GM19468 (cell line): ENCODE measurements around the gene RNF150.

ENCODE experiments used
- ATAC-seq: cut with Tn5 transposase; IDR thresholded peaks from one replicate; pipeline ENCODE4 v1.9.1; 2021; ENCODE audit warnings: mild to moderate bottlenecking, moderate library complexity, moderate number of reproducible peaks; ENCODE audit not compliant: unreplicated experiment; ENCODE audit errors: extremely low read depth

Gene RNF150

DNA sequence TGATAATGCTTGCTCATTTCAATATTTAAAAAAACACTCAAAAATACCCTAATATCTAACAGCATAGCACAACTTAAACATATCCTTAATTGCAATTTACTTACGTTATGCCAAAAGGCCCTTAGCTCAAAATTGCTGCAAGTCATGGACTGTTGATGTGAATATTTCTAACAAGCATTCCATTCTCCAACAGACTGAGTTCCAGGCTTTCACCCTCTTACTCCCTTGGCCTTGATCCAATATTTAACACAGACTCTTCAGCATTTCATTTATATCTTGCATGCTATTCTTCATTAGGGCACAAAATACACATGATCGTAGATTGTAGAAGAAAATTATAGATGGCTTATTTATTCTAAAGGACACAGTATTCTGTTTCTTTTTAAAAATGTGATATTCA, 96.5 kb downstream of the RNF150 start:
- no peak for ATAC-seq

DNA sequence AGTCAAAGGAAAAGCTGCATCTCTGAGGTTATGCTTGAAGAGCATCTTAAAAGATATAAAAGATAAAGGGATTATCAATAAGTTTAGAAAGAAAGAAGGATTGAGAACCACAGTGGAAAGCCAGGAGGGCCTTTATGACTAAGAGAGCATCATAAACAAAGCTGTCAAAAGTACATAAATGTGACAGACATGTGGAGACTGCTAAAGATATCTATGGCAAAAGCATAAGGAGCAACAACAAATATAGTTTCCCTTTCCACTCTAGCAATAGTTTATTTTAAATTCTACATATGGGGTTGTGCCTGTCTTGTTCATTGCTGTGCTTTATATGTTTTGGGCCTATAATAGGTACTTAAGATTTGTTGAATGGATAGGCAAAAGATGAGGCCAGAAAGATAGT, 97.3 kb downstream of the RNF150 start:
- ATAC-seq: no peak

DNA sequence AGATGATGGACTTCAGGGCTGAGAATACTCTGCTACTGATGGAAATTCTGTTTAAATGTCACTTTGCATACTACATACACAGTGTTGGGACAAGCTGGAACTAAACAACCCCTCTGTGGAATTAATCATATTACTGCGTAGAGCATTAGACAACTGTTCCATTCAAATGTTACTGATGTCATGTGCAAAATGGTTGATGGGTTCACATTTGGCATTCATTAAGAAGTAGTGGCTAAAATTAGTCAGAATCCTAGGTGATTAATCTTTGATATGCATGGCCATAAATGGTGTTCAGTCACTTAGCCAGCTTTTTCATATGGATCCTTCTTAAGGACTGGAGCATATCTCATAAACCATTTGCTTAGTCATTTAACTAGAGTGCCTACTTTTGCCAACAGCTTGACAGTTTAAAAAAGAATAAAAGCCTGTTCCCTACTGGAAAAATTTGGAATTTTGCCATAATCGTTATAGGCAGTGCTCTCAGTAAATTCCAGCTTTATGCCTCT, 105.2 kb downstream of the RNF150 start:
- ATAC-seq: no peak

DNA sequence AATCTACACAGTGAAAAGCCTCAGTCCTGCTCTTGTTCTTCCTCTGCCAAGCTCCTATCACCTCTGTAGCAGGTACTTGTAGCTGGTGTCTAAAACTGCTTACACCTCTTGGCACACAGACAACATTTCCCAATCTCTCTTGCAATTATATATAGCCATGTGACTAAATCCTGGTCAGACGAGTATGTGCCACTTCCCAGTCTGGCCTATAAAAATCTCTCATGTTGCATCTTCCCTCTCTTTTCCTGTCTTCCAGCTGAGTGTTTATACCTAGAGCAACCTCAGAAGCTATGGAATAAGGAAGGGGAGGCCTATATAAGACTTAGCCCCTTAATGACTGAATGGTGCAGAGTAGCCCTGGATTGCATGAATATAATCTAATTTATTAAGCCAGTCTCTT, 105.8 kb downstream of the RNF150 start:
- ATAC-seq: no peak

DNA sequence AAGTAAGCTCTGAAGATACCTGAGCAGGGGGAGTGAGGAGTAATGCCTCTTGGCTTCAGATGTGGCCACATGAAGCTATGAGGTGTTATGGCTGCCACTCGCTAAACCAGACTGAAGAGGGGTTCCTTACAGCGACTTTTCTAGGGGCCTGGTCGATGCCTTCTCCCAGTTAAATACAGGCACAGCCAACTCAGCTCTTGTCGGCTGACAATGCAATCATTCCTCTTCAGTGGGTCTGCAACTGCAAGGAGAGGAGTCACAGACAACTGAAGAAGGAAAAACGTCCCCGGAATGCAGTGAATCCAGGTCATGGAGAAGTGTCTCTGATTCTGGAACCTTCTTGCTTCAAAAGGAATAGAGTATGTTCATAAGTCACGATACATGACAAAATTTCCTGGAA, 106.4 kb downstream of the RNF150 start:
- no peak for ATAC-seq

DNA sequence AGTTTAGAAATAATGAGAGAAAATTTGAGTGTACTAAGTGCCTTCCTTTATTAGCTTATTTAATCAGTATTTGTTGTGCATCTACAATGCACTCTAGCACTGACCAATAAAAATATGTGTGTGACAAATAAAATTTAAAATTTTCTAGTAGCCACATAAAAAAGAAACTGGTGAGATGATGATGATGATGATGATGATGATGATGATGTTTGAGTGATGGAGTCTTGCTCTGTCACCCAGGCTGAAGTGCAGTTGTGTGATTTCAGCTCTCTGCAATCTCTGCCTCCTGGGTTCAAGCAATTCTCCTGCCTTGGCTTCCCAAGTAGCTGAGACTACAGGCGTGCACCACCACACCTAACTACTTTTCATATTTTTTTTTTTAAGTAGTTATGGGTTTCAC, 110.2 kb downstream of the RNF150 start:
- ATAC-seq: no peak

DNA sequence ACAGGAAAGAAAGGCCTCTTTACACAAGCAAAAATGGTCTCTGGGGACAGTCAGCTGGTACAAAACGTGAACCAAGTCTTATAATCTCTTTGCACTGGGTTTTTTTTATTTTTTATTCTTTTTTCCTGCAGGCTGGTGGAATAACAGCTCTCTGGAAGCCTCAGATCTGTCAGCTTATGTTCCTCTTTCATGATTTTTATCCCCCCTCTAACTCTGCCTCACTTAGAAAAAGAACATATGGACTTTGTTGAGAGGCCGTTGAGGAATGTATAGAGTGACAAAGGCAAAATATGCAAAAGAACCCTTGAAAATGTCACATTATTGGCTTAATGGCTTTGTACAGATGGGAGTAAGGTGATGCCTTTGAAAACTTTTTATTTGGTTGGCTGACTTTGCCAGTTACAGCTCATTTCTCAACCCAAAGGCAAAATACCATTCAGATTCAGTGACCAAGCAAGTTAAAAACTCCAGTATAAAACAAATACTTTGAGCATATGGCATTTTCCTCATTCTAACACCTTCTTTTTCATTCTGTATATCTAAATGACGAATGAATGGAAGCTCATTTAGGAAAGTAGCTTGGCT, 111.1 kb downstream of the RNF150 start:
- ATAC-seq: no peak

DNA sequence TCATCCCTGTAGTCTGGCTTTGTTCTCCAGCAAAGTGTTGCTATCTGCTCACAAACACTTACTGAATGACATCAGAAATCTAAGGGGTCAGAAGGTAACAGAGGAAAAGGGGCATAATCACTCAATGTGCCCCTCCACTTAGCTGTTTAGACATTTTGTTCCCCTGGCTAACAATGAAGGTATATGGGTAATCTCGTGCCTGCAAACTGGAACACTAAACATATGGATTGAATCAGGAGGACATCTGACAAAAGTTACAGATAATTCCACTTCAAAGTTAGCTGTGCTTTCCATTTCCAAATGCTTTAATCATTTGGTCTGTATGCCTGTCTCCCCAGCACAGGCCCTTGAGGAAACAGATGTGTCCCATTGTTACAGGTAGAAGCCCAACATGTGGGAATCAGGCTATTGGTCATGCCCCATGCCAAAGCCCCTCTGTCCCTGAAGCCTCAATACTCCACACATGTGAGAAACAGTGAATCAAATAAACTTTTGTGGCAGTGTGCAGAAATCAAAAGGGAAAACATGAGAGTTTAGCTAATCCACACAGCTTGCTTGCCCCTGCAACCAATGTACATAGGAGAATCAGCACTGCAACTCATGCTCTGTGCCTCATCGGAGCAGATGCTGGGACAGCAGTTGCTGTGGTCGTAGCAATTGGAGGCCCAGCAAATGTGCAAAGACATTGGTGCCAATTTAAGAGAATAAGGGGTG, 111.7 kb downstream of the RNF150 start:
- ATAC-seq: no peak

DNA sequence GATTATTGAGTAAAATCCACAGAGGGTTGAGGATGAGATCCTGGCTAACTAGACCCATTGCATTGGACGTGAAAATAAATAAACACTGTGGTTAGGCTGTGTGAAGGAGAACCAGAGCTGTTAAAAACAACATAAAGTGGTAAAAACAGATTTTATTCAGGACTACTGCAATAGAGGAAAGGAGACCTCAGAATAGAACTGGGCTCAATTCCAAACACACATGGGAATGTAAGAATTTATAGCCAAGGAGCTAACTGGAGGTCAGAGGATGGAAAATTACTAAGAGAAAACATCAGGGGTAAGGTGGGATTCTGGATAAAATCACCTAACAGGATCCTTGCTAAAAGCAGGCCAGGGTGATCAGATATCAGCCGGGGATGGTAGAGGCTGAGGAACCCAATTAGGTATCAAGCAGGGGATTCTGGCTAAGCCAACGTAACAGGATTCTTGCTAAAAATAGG, 112.4 kb downstream of the RNF150 start:
- no peak for ATAC-seq

DNA sequence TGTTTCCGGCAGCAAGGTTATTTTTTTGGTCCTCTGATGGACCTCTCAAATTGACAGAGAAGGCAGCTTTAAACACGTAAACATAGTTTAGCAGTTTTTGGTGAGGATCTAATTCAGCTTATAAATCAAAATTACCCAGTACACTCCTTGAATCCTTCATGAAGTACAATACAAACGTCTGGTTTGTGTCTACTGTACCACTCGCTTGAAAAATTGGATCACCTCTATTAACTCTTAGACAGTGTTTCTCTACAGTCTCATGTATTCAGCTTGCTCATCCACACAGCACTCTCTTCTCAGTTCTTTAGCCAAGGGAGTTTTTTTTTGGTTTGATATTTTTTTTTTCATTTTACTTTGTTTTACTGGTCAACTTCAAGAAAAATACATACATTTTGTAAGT, 113.5 kb downstream of the RNF150 start:
- ATAC-seq: no peak

DNA sequence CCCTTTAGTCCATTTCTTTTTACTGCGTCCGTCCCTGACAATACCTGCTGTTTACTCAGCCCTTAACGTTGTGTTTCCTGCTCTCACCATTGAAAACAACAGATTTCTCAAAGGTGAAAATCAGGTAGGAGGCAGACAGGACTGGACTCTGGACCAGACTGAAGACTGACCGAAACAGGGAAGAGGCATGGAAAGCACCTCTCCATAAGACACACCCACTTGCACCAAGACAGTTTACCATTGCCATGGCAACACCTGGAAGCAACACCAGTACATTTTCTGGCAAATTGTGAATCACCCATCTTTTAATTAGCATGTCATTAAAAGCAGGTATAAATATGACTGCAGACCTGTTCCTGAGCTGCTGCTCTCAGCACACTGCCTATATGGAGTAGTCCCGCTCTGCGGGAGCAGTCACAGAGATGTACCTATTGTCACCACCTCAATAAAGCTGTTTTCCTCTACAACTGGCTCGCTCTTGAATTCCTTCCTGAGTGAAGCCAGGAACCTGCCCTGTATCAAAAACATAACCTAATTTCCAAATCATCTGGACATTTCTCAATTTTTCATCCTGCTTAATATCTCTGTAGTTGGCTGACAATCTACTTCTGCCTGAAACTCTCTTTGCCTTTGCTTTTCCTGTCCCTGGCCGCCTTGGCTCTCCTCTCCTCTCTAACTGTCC, 117.0 kb downstream of the RNF150 start:
- no peak for ATAC-seq

DNA sequence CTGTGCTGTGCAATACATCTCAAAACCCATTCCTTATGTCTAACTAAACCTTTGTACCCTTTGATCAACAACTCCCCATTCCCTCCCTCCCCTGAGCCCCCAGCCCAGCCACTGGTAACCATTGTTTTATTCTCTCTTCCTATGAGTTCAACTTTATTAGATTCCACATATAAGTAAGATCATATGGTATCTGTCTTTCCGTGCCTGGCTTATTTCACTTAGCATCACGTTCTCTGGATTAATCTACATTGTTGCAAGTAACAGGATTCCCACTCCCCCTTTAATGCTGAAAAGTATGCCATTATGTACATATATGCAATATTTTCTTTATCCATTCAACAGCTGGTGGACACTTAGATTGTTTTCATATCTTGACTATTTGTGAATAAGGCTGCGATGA, 119.4 kb downstream of the RNF150 start:
- no peak for ATAC-seq

DNA sequence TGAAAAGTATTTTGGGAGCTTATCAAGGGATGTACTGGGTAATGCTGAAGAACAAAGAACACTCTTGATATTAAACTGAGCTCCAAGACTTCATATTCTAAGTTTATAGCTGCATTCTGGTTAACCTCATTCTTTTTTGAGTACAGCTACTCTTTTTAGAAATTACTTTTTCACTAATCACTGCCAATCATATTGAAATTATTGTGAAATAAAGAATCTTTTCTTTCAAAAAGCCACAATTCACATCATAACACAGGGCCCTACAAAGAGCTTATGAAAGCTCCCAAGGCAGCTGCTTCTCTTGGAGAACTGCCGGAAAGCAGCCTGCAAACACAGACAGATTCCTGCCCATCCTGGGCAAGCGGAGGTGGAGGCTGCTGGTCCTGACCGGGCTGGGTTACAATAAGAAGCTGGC, 121.4 kb downstream of the RNF150 start:
- ATAC-seq: no peak

DNA sequence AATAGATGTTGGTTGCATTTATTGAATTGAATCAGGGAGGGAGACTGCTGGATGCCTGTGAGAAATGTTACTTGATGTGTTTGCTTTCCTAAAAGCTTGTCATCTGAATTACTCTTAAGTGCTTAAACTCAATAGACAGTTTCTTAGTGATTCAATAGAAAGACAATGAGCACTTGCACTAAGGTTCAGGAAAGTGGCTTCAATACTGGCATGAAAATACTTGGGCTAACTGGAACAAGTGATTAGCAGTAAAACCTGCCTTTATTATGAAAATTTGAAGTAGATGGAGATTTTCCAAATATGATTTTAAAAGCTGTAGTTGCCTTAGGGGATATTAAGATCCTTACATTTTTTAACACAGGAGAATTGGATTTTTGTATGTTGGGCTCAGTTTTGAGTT, 123.3 kb downstream of the RNF150 start:
- ATAC-seq: no peak

DNA sequence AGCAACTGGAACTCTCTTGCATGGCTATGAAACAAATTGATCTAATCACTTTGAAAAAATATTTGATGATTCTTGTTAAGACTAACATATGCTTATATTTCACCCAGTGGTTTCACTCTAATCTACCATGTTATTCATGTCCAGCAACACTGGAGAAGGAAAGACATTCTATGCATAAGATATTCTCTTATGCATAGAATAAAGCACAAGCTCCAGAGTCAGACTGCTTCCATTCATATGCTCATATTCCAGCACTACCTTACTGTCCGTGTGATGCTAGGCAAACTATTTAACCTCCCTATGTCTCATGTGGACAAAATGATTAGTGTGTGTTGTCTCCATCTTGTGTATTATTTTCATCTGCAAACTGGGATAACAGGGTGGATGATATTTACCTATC, 124.1 kb downstream of the RNF150 start:
- no peak for ATAC-seq

DNA sequence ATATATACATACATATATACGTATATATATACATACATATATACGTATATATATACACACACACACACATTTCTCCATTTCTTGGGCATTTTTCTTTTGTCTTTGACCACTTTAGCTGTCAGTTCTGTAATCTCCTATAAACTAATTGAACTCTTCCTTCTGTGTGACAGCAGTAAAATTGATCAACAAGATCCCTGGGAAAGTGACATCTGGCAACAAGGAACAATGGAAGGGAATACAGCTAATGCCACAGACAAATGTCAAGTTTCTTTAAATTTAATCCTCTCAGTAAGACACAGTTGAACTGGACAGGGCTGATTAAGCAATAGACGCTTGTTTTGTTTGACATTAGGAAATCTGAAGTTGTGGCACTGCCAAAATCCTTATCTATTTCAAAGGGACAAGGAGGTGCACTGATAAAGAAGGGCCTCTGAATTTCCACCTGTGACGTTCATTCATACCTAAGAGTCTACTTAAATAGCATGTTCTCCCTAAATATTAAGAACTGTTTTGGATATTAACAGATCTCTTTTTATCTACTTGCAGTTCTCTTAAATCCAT, 126.9 kb downstream of the RNF150 start:
- no peak for ATAC-seq

DNA sequence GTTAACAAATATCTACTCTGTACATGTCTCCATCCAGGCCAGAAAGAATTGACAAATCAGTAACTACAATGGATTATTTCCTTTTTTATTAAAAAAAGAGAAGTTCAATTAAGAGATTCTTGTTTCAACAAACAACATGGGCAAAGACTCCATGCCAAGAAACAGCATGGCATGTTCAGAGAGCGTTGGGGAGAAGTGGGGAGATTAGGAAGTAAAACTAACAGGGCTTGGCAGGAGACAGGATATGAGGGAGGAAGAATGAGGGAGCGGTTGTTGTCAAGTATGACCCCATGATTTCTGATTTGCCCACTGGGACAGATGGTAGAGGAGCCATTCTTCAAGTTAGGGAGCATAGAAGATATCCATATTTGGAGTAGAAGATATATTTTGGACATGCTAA, 128.4 kb downstream of the RNF150 start:
- ATAC-seq: no peak

DNA sequence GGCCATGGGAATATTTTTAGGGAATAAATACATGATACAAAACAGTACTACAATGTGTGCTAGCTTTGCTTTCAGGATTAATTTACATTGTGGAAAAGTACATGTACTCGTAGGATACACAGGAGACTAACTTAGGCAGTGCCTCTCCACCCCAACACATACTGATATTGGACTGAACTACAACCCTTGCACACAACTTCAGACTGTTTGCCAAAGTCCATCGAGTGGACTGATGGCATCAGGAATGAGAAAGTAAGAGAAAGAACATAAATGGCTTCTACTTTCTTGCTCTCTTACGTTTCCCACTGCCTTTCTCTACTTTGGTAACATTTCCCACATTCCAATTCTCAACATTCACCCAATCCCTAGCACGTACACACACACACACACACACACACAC, 130.1 kb downstream of the RNF150 start:
- ATAC-seq: no peak

DNA sequence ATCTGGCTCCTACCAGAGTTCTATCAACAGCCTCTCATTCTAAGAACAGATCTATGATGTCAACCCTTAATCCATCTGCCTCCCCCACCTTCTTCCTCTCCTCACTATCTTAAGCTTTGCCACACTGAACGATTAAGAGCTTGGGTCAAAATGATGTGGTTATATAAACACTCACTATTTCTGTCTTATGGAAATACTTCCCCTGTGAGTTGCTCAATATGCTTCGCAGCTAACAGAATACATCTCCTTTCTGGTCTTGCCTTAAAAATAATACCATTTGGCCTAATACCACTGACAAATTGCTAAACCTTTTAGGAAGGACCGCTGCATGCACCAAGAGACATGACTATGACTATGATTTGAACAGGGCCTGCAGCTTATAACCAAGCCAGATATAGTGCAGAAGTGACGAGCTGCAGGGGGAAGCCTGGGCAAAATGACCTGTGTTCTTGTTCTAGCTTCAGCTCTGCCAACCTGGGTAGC, 130.9 kb downstream of the RNF150 start:
- no peak for ATAC-seq

DNA sequence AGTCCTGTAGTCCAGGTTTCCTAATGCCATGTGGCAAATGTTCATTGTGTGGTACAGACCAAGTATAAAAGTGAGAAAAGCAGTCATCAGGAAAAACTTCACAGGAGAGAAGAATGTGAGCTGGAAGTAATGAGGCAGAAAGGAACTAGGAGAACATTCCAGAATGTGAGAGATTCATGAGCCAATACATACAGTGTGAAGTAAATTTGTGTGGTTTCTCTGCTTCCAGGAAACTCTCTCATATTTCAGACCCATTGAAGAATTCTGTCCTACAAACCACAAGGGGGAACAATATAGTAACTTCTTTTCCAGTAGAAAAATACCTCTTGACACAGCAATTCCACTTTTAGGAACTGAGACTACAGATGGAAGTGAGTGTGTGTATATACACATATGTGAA, 136.5 kb downstream of the RNF150 start:
- ATAC-seq: no peak

DNA sequence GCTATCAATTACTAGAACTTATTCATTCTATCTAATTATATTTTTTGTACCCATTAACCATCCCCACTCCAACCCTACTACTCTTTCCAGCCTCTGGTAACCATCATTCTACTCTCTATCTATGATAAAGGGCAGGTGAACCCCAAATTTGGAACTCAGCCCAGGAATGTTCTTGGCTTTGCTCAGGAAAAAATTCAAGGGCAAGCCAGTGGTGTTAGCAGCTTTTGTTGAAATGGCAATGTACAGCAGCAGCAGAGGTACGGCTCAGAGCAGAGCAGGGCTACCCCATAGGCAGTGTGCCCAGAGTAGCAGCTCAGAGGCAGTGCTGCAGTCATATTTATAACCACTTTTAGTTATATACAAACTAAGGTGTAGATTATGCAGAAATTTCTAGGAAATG, 138.2 kb downstream of the RNF150 start:
- no peak for ATAC-seq
